Measurements from ENCODE around the gene EAF1.

GRCh38 chr3:15438983-15439382, 11.6 kb downstream of the EAF1 start:
- TF ChIP-seq POLR2A (IDR thresholded peaks at IDR 0.05) = no peak
- no peak for TF ChIP-seq CTCF (IDR thresholded peaks at IDR 0.05)
- TF ChIP-seq EP300 (IDR thresholded peaks at IDR 0.05) = no peak
- TF ChIP-seq POLR2AphosphoS5 (IDR thresholded peaks at IDR 0.05) = no peak
